Measurements from ENCODE around the gene RPH3AL.

Gene RPH3AL

DNA sequence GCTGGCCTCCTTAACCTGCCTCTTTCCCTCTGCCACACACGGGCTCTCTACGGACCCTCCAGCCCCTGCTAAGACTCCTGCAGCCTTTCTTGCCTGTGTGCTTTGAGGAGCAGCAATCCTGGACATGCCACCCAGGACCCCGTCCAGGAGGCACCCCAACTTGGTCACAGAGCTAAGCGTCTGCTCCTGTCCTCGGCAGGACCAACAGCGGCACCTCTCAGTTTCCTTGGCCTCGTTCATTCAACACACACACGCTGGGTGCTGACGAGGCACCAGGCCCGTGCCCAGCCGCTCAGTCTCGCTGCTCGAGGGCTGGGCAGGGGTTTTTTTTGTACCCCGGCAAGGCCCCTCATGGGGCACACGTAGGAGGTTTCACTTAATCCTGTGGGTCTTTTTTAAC lies 15.2 kb downstream of the RPH3AL start:
- no peaks in the 10 kb centered on the region for H3K9me3 Mint-ChIP-seq
- H3K36me3 Mint-ChIP-seq (ENCODE audit: low read depth), result no peaks in the 10 kb centered on the region
- H3K4me3 Mint-ChIP-seq, result no peak overlapping the region
- H3K27me3 Mint-ChIP-seq, result peaks cover 4% of the 10 kb centered on the region
- no peak overlapping the region for H3K27ac Mint-ChIP-seq
- peaks cover 33% of the 10 kb centered on the region for H3K4me1 Mint-ChIP-seq (ENCODE audit: low read depth)

DNA sequence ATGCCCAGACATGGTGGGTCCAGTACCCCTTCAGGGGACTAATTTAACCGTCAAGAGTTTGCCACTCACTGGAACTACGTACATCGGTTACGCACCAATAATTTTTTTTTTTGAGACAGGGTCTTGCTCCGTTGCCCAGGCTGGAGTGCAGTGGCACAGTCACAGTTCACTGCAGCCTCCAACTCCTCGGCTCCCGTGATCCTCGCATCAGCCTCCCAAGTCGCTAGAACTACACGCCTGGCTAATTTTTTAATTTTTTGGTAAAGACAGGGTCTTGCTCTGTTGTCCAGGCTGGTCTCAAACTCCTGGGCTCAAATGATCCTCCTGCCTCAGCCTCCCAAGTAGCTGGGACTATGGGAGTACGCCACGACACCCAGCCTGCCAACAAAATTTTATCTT lies 15.6 kb downstream of the RPH3AL start:
- H3K4me3 Mint-ChIP-seq, result no peak overlapping the region

DNA sequence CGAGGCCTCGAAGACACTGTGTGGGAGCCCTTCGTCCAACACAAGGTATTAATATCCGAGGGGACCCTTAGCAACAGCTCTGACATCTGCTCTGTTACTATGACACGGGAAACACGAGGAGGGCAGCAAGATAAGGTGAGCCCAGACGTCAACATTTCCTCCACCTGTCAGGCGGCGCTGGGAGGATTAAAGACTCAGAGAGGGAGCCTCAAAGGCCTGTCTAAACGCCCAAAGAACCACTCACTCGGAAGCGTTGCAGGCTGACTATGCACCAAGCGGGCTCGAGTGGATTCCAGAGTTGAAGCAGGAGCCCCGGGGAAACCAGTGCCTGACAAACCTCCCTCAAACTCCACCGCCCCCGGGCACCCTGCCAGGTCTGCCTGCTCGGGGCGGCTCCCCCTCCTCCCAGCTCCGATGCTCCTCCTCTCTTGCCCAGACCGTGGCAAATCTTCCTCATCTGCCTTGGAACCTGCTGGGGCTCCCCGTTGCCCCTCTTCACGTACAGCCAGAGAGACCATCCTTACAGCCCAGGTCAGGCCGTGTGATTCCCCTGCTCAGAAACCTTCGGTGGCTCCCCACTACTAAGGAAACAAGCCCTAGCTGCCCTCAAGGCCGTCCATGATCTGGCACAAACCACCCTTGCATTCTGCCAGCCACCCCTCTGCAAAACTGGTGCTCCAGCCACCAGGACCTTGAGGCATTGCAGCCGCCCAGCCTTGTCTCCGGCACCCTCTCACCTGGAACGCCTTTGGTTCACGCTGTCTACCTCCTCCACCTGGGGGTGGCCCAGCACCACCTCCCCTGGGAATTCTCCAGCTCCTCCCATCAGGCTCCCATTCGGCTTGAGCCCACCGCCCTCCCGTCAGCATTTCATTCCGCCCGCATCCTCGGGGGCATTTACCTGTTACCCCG lies 16.2 kb downstream of the RPH3AL start:
- Mint-ChIP-seq H3K27ac (no peak overlapping the region), H3K27me3 (peaks cover 11% of the 10 kb centered on the region), H3K4me1 (ENCODE audit: low read depth) (peaks cover 43% of the 10 kb centered on the region), H3K4me3 (no peak overlapping the region), H3K9me3 (no peaks in the 10 kb centered on the region), H3K36me3 (ENCODE audit: low read depth) (no peaks in the 10 kb centered on the region)

More for the DNA sequence above, 15.6 kb downstream of the RPH3AL start:
- Mint-ChIP-seq H3K4me1 (ENCODE audit: low read depth) (peaks cover 37% of the 10 kb centered on the region), H3K9me3 (no peaks in the 10 kb centered on the region), H3K27me3 (peaks cover 6% of the 10 kb centered on the region), H3K36me3 (ENCODE audit: low read depth) (no peaks in the 10 kb centered on the region), H3K27ac (no peak overlapping the region)

DNA sequence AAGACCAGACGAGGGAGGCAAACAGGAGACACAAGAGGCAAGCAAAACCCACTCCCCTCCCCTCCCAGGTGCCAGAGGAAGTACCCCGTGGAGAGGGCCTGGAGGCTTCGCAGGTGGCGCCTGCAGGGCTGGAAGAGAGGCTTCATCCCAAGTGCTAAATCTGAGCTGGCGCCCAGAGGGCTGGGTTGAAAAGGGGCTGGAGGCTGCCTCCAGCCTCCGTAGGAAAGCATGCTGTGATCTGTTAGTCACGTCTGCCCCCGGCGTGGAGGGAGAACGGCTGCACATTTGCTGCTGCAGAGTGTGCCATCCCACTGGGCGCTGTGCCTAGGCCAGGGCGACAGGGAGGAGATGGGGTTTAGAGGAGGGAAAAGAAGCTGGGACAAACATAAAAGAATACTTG lies 16.9 kb downstream of the RPH3AL start:
- H3K9me3 Mint-ChIP-seq, result no peaks in the 10 kb centered on the region
- peaks cover 11% of the 10 kb centered on the region for H3K27me3 Mint-ChIP-seq
- H3K4me3 Mint-ChIP-seq, result no peak overlapping the region
- H3K36me3 Mint-ChIP-seq (ENCODE audit: low read depth), result no peaks in the 10 kb centered on the region
- peaks cover 50% of the 10 kb centered on the region for H3K4me1 Mint-ChIP-seq (ENCODE audit: low read depth)
- no peak overlapping the region for H3K27ac Mint-ChIP-seq

DNA sequence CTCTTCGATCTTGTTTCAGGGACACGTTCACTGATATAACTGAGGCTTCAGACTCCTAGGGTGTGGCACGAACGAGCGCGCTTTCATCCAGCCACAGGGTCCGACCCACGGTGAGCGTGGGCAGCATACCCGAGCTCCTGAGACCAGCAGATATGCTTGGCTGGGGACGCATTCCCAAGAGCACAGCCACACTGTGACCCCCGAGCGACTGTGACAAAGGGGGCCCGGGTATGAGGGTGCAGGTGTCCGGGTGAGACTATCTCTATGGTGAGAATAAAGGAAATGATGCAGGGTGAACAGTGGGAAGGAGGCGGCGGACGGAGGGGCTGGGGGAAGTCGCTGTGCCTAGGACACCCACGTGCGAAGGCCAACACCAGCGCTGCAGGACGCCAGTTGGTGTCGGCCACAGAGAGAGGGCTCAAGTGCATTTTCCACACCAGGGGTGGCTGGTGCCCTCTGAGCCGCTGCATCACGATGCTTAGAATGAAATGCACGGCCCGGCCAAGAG lies 17.6 kb downstream of the RPH3AL start:
- no peak overlapping the region for H3K4me3 Mint-ChIP-seq
- no peaks in the 10 kb centered on the region for H3K9me3 Mint-ChIP-seq
- H3K27ac Mint-ChIP-seq, result no peak overlapping the region
- H3K27me3 Mint-ChIP-seq, result peaks cover 11% of the 10 kb centered on the region
- H3K36me3 Mint-ChIP-seq (ENCODE audit: low read depth), result no peaks in the 10 kb centered on the region
- H3K4me1 Mint-ChIP-seq (ENCODE audit: low read depth), result peaks cover 57% of the 10 kb centered on the region

DNA sequence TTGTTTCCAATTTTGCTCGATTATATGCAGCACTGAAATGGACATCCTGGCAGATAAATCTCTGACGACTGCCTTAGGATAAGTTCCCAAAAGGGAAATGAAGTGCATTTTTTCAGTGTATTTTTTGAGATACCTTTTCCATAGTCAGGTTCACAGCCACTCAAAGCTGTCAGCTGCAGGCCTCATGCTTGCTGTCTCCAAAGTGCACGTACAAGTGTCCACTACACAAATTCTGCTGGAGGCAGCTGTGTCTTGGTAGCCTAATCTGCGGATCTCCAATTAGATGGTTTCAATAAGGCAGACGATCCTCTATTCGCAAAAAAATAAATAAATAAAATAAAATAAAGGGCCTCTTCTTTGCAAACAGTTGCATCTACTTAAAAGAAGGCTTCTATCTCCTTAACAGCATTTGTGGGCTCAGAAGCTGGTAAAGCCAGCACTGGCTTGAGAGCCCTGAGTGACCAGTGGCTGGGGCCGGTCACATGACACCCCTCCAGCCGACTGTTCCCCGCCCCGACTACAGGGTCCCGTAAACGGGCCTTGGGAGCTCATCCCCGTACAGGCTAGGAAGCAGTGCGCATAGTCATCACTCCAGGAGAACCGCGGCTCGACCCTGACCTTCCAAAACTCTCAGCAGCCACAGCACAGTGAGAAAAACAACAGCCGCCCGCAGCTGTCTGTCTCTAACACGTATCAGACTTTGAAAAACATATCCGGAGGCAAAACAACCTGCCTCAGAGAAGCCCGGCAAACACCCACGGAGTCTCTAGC lies 18.8 kb downstream of the RPH3AL start:
- H3K27ac Mint-ChIP-seq, result no peak overlapping the region
- H3K27me3 Mint-ChIP-seq, result peaks cover 11% of the 10 kb centered on the region
- no peaks in the 10 kb centered on the region for H3K36me3 Mint-ChIP-seq (ENCODE audit: low read depth)
- peaks cover 62% of the 10 kb centered on the region for H3K4me1 Mint-ChIP-seq (ENCODE audit: low read depth)
- H3K9me3 Mint-ChIP-seq, result no peaks in the 10 kb centered on the region
- H3K4me3 Mint-ChIP-seq, result no peak overlapping the region

DNA sequence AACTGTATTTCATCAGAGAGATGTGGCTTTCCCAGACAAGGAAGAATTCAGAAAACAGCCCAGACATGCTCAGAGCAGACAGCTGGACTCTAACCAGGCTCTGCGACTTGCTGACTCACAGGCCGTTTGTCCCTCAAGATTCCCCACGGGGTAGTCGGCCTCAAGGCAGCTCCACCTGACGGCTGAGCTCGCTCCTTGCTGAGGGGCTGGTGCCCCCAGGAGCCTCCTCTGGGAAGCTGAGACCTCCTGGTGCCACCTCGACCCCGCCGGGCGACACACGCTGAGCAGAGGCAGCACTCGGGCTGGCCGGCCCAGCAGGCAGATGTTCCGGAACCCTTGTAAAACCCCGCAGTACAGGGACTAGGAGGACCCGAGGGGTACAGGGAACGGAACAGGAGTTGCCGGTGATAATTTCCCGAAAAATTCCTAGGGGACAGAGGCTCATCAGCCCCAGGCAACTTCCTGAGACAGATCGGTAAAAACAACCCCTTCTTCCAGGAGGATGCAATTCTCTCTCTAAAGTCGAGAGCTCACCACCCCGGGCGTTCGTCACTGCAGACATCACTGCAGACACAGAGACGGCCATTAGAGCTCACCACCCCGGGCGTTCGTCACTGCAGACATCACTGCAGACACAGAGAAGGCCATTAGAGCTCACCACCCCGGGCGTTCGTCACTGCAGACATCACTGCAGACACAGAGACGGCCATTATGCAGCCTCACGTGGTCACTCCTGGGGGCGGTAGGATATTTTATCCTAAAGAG lies 19.9 kb downstream of the RPH3AL start:
- Mint-ChIP-seq H3K9me3 (no peaks in the 10 kb centered on the region), H3K36me3 (ENCODE audit: low read depth) (no peaks in the 10 kb centered on the region), H3K27me3 (peaks cover 11% of the 10 kb centered on the region), H3K4me3 (no peak overlapping the region), H3K4me1 (ENCODE audit: low read depth) (peaks cover 62% of the 10 kb centered on the region), H3K27ac (no peak overlapping the region)

DNA sequence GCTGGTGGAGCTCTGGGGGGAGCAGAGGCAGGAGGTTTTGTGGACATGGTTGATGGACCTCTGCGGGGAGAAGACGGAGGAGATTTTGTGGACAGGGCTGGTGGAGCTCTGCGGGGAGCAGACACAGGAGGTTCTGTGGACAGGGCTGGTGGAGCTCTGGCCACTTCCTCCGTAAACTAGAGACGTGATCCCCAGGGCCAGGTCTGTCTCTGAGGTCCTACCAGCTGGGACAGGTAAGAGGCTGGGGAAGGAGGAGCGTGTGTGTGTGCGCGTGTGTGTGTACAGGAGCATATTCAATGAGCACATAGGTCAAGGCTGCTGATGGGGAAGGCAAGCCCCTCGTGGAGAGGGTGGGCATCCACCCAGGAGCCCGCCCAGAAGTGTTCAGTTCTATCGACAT lies 20.6 kb downstream of the RPH3AL start:
- Mint-ChIP-seq H3K9me3 (no peaks in the 10 kb centered on the region), H3K36me3 (ENCODE audit: low read depth) (no peaks in the 10 kb centered on the region), H3K4me3 (no peak overlapping the region), H3K27ac (no peak overlapping the region), H3K27me3 (peaks cover 11% of the 10 kb centered on the region), H3K4me1 (ENCODE audit: low read depth) (peaks cover 62% of the 10 kb centered on the region)

DNA sequence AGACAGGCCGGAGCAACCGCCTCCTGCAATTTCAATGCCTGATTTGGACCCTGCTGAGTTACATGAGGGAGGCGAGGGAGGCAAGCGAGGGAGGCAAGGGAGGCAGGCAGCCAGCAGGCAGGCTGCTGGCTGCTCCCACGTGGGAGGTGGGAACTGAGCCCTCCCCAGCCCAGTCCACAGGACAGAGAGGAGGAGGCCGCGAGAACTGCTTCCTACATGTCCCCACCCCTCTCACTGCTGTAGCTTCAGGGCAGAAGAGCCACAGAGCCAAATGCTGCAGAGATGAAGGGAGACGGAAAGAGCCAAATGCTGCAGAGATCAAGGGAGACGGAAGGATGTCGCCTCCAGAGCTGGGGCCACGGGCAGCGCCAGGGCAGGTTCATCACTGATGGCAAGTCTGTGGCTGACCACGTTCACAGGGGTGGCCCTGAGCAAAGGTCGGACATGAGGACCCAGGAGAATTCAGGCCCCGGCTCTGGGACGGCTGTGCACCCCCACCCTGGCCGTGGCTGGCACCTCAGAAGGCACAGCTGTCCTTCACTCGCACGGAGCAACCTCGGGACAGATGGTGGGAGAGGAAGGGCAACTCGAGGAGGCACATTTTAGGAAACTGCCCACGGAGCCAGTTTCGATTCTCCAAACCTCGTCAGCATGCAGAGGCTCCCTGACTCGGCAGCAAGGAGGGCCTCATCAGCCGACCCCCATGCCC lies 21.5 kb downstream of the RPH3AL start:
- Mint-ChIP-seq H3K4me3 (peak overlapping the region; percentile 47), H3K9me3 (no peaks in the 10 kb centered on the region), H3K4me1 (ENCODE audit: low read depth) (peaks cover 57% of the 10 kb centered on the region)

DNA sequence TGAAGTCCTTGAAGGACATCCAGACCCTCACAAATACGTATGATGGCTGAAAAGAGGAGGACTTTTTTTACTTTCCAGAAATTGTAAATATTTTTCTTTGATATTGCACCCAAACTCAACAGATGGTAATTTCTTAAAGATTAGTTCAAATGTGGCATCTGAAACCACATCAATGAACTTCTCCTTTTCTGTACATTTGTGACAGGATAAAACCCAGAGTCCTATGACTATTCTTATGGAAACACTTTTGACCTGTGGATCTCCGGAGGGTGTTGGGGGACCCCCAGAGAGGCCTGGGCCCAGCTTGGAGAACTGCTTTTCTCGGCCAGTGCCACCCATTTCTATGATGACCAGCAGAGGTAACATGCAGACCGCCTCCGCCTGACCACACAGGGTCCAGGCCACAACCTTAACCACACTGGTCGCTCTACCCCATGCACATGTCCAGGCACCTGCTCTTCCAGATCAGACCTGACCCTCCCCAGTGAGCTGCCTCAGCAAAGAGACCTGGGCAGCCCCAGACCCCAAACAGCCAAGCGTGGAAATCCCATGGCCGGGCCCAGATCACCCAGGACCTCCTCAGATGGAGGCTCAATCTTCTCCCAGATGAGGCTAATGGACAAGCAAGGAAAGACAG lies 22.7 kb downstream of the RPH3AL start:
- Mint-ChIP-seq H3K36me3 (ENCODE audit: low read depth) (no peaks in the 10 kb centered on the region), H3K27ac (no peak overlapping the region), H3K4me1 (ENCODE audit: low read depth) (peaks cover 44% of the 10 kb centered on the region), H3K27me3 (peaks cover 7% of the 10 kb centered on the region), H3K9me3 (no peaks in the 10 kb centered on the region), H3K4me3 (no peak overlapping the region)

More for the DNA sequence above, 21.5 kb downstream of the RPH3AL start:
- no peak overlapping the region for H3K27ac Mint-ChIP-seq
- no peaks in the 10 kb centered on the region for H3K36me3 Mint-ChIP-seq (ENCODE audit: low read depth)
- peaks cover 7% of the 10 kb centered on the region for H3K27me3 Mint-ChIP-seq

DNA sequence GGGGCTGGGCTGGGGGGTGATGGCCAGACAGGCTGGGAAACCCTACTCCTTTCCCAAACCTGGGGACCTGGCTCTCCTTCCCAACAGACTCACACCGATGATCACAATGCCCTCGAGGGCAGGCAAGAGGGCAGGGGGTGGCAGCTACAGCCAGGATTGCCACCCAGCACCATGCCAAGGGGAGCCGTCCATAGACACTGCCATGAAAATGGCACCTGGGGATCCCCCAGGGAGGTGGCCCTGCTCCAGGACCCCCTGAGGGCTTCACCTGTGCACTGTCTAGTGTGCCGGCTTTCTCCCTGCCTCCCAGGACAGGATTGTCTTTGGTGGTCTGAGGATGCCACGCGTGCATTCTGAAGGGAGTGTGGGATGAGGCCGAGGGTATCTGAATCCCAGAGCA lies 24.6 kb downstream of the RPH3AL start:
- Mint-ChIP-seq H3K27me3 (peaks cover 7% of the 10 kb centered on the region), H3K4me3 (no peak overlapping the region), H3K9me3 (no peaks in the 10 kb centered on the region), H3K4me1 (ENCODE audit: low read depth) (peaks cover 29% of the 10 kb centered on the region), H3K27ac (no peak overlapping the region), H3K36me3 (ENCODE audit: low read depth) (no peaks in the 10 kb centered on the region)

DNA sequence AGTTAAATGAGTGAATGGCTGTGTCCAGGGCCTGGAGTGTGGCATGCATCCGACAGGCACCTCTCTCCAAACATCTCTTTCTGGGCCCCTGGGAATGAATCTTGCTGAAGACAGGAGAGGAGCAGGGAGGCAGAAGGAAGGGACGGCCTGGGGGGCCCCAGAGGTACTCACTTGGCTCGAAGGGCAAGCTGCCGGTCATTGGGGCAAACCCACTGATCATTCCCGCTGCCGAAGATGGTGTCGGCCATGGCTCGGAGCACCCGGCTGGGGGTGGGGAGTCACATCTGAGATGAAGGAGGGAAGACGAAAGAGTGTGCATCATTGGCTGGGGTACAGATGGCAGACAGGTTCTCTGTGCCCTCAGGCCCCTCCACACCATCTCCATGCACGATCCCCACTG lies 25.3 kb downstream of the RPH3AL start:
- Mint-ChIP-seq H3K4me3 (no peak overlapping the region), H3K9me3 (no peaks in the 10 kb centered on the region), H3K27ac (no peak overlapping the region), H3K4me1 (ENCODE audit: low read depth) (peaks cover 27% of the 10 kb centered on the region), H3K27me3 (peaks cover 7% of the 10 kb centered on the region), H3K36me3 (ENCODE audit: low read depth) (no peaks in the 10 kb centered on the region)

DNA sequence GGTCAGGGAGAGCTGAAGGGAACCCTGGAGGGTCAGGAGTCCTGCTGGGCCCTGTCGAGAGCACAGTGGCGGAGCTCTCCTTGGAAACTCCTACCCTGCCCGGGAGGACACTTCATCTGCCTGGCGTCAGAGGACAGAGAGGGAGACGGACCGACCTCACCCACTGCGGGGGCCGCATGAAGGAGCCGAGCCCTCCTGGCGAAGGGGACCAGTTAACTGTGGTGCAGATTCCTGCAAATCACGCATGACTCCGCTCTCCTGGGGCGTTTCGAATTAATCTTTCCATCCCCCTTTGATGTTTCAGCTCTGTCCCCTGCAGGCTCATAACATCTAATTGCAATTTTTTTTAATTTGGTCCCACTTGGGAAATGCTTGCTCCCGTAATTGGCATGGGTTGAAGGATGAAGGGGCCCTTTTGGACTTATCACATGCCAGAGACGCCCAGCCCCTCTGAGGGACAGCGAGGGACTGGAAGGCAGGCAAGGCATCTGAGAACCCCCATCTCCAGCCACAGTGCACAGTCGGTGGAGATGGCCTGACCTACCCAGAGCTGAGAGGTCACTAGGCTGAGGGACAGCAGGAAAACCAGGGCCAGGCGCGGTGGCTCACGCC lies 26.5 kb downstream of the RPH3AL start:
- no peak overlapping the region for H3K27ac Mint-ChIP-seq
- no peaks in the 10 kb centered on the region for H3K36me3 Mint-ChIP-seq (ENCODE audit: low read depth)
- H3K4me3 Mint-ChIP-seq, result no peak overlapping the region
- no peaks in the 10 kb centered on the region for H3K27me3 Mint-ChIP-seq
- no peaks in the 10 kb centered on the region for H3K9me3 Mint-ChIP-seq
- H3K4me1 Mint-ChIP-seq (ENCODE audit: low read depth), result peaks cover 16% of the 10 kb centered on the region
